Astrocyte of the cerebellum (primary cell): ENCODE data around the gene PIGC.

Source experiments
- DNase-seq: peaks from one replicate; pipeline ENCODE4 v3.0.0-alpha.2; 2011; ENCODE audit warnings: low read depth
- H3K4me3 ChIP-seq: 2 replicates; pipeline ENCODE4 v1.5.1; 2011; ENCODE audit warnings: mild to moderate bottlenecking, low read depth, low read length, moderate library complexity
- in situ Hi-C: cut with HindIII; loops from 2 replicates; pipeline ENCODE4 v1.10.0; 2017; ENCODE audit warnings: low sequenced_read_pairs
- TF ChIP-seq, protein P1 (sequence below): IDR thresholded peaks from 2 replicates; pipeline ENCODE4 v1.5.1; 2012; ENCODE audit warnings: low read length, low read depth, moderate library complexity, mild to moderate bottlenecking; ENCODE audit errors: missing control alignments

PIGC gene

DNA sequence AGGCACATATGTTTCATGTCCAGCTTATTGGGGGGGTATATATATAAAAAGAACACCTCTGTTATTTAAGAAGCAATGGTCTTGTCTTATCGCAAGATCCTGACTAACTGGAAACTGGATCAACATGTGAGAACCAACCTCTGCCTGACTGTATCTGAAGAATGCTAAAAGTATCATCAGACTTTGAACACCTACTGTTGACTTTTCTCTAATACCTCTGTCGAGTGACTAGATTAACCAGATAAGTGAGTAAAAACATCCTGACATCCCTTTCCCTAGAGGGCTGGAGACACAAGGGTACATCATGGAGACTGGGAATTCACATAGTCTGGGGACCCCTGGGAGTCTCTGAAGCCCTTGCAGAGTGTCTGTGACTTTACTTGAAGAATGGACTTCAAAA is 26.3 kb upstream of the PIGC start:
- no peak for DNase-seq
- TF ChIP-seq, protein P1, sequence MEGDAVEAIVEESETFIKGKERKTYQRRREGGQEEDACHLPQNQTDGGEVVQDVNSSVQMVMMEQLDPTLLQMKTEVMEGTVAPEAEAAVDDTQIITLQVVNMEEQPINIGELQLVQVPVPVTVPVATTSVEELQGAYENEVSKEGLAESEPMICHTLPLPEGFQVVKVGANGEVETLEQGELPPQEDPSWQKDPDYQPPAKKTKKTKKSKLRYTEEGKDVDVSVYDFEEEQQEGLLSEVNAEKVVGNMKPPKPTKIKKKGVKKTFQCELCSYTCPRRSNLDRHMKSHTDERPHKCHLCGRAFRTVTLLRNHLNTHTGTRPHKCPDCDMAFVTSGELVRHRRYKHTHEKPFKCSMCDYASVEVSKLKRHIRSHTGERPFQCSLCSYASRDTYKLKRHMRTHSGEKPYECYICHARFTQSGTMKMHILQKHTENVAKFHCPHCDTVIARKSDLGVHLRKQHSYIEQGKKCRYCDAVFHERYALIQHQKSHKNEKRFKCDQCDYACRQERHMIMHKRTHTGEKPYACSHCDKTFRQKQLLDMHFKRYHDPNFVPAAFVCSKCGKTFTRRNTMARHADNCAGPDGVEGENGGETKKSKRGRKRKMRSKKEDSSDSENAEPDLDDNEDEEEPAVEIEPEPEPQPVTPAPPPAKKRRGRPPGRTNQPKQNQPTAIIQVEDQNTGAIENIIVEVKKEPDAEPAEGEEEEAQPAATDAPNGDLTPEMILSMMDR = no peak
- in situ Hi-C loops = no loop called here
- no peak overlapping the region for H3K4me3 ChIP-seq

DNA sequence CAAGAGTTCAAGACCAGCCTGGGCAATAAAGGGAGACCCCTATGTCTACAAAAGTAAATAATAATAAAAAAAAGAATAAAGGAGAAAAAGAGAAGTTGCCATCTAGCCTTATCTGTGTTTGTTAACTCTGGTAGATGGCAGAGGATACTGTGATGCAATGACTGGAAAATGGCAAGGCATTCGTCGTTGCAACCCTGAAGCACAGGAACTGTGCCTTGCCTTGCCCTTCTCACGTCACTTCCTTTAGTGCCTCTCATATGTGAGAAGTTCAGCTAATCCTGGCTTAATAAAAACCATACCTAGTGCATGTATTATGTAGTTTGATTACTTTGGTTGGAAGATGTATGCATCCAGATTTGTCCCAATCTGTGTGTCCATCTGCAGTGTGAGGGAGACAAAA is 25.8 kb upstream of the PIGC start:
- no peak overlapping the region for H3K4me3 ChIP-seq
- TF ChIP-seq, protein P1 = no peak
- in situ Hi-C loops = no loop called here
- DNase-seq = no peak

DNA sequence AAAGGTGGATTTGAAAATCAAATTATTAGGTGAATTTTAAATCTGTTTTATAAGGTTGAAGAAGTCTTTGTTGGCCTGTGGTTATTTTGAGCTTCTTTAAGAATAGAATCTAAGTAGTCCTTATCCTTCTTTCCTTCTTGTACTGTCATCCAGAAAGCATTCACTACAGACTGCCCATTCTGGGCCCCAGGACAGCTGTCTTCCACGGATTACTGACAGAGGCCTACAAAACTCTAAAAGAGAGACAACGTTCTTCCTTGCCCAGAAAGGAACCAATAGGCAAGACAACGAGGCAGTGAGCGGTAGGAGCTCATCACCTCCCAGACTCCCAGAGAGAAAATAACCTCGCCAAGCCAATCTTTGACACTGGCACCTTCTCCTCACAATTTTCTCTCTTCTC is 24.4 kb upstream of the PIGC start:
- H3K4me3 ChIP-seq = no peak overlapping the region
- DNase-seq = no peak
- in situ Hi-C loops = no loop called here
- TF ChIP-seq, protein P1 = no peak

DNA sequence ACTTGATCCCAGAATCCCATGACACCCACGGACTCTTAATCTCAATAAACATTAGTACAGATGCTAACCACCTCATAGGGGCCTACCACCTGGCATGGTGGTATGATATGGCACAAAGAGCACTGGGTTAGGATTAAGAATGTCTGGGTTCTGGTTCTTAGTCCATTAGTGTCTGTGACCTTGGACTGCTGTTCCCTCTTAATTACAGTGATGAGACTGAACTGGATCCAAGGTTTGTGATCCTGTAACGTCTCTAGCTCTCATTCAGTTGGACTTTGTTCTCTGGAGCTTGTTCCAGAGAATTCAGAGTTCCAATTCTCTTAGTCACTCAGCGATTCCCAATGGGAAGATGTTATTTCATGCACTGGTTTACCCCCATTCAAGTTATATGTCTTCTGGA is 23.6 kb upstream of the PIGC start:
- TF ChIP-seq, protein P1 = no peak
- H3K4me3 ChIP-seq = no peak overlapping the region
- in situ Hi-C loops = no loop called here
- DNase-seq = no peak

DNA sequence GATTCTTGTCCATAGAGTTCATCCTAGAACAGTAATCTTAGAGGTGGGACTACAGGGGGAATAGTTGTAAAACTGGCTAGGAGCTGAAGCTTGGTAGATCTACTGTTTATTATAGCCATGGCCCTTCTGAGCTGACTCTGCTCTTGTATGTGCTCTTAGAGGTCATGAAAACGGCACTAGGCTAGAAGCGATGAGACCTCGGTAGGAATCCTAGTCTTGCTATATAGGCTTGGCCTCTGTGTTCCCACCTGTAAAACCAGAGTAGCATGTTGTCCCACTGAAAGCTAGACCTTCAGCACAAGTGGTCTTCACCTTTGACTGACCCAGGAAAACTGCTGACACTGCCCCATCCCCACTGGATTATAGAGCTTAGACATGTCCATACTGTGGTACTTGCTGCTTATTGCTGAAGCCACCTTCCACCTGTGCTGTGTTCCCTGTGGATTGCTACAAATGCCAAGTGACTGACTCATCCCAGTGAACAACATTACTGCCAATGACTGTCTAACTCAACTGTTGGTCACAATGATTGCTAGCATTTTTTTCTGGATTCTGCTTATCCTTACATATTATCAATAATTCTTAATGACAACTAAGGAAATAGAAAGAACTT is 23.0 kb upstream of the PIGC start:
- in situ Hi-C loops = no loop called here
- DNase-seq = no peak
- H3K4me3 ChIP-seq = no peak overlapping the region
- TF ChIP-seq, protein P1 = no peak

DNA sequence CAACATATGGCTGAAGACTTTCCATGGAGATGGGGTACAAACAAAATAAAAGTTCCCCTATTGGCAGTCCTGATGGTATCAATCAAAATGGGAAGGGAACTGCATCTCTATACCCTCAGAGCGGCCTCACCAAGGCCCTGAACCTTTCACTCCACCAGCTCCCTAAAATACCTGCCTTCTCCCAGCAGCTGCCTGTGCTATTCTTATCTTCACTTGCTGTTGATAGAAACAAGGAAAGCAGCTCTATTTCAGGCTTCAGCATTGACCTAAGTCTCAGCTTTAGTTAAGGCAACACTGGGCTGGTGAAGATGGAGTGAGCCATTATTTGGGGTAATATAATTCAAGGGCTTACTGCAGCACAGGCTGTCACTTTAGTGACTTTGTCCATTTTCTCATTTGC is 21.7 kb upstream of the PIGC start:
- no peak for DNase-seq
- in situ Hi-C loops = no loop called here
- H3K4me3 ChIP-seq = no peak overlapping the region
- TF ChIP-seq, protein P1 = no peak
